Activated T-cell treated with anti-CD3 and anti-CD28 coated beads, Interleukin-2, amount 50 U/mL, for 24 hours (primary cell): Measurements from ENCODE around the gene TUG1.
A peak's percentile ranks its signal among the peaks of the same experiment; 100 is the strongest.

Source experiments
- DNase-seq: peaks from one replicate; pipeline ENCODE4 v3.0.0-alpha.2; 2020
- H3K27ac Mint-ChIP-seq: 2 replicates; pipeline ENCODE4 v1.8.0; 2020; ENCODE audit warnings: mild to moderate bottlenecking, mixed read lengths
- H3K27me3 Mint-ChIP-seq: 2 replicates; pipeline ENCODE4 v1.8.0; 2020; ENCODE audit warnings: mixed read lengths
- H3K36me3 Mint-ChIP-seq: 2 replicates; pipeline ENCODE4 v1.8.0; 2020; ENCODE audit warnings: low read depth, mixed read lengths
- H3K4me1 Mint-ChIP-seq: 2 replicates; pipeline ENCODE4 v1.8.0; 2020; ENCODE audit warnings: low read depth, mixed read lengths
- H3K4me3 Mint-ChIP-seq: 2 replicates; pipeline ENCODE4 v1.8.0; 2020; ENCODE audit warnings: mild to moderate bottlenecking, moderate library complexity, mixed read lengths
- H3K9me3 Mint-ChIP-seq: 2 replicates; pipeline ENCODE4 v1.8.0; 2020; ENCODE audit warnings: mixed read lengths

The TUG1 gene

GRCh38 chr22:30969532-30970355 is 679 bp downstream of the TUG1 start:
- H3K27me3 Mint-ChIP-seq: no peaks in the 10 kb centered on the region
- no peak for DNase-seq
- peaks cover 93% of the 10 kb centered on the region for H3K36me3 Mint-ChIP-seq
- H3K27ac Mint-ChIP-seq: peak overlapping the region; percentile 98
- peaks cover 68% of the 10 kb centered on the region for H3K4me1 Mint-ChIP-seq
- H3K4me3 Mint-ChIP-seq: peak overlapping the region; percentile 87
- peaks cover 55% of the 10 kb centered on the region for H3K9me3 Mint-ChIP-seq

GRCh38 chr22:30970356-30970746 is 1.3 kb downstream of the TUG1 start:
- H3K4me1 Mint-ChIP-seq: peaks cover 65% of the 10 kb centered on the region
- peak overlapping the region; percentile 98 for H3K27ac Mint-ChIP-seq
- peaks cover 57% of the 10 kb centered on the region for H3K9me3 Mint-ChIP-seq
- peak overlapping the region; percentile 87 for H3K4me3 Mint-ChIP-seq
- H3K36me3 Mint-ChIP-seq: peaks cover 93% of the 10 kb centered on the region
- no peak for DNase-seq
- no peaks in the 10 kb centered on the region for H3K27me3 Mint-ChIP-seq

- H3K36me3 Mint-ChIP-seq: peaks cover 57% of the 10 kb centered on the region
- H3K4me1 Mint-ChIP-seq: peaks cover 12% of the 10 kb centered on the region
- H3K9me3 Mint-ChIP-seq: peaks cover 77% of the 10 kb centered on the region
- DNase-seq: no peak
- H3K27me3 Mint-ChIP-seq: no peaks in the 10 kb centered on the region
- no peak overlapping the region for H3K27ac Mint-ChIP-seq
- no peak overlapping the region for H3K4me3 Mint-ChIP-seq
These were observed 9.4 kb downstream of the TUG1 start for GRCh38 chr22:30978304-30978962.

- Mint-ChIP-seq H3K4me3 (no peak overlapping the region), H3K9me3 (peaks cover 75% of the 10 kb centered on the region), H3K27ac (no peak overlapping the region), H3K36me3 (peaks cover 42% of the 10 kb centered on the region), H3K27me3 (no peaks in the 10 kb centered on the region), H3K4me1 (peaks cover 8% of the 10 kb centered on the region)
- no peak for DNase-seq
These were observed 10.9 kb downstream of the TUG1 start for GRCh38 chr22:30979932-30980331.

GRCh38 chr22:30982512-30982911 is 13.4 kb downstream of the TUG1 start:
- peaks cover 59% of the 10 kb centered on the region for H3K9me3 Mint-ChIP-seq
- no peaks in the 10 kb centered on the region for H3K27me3 Mint-ChIP-seq

GRCh38 chr22:30984317-30984716 is 15.3 kb downstream of the TUG1 start:
- Mint-ChIP-seq H3K9me3 (peaks cover 50% of the 10 kb centered on the region), H3K27ac (no peak overlapping the region), H3K36me3 (peaks cover 5% of the 10 kb centered on the region), H3K27me3 (no peaks in the 10 kb centered on the region), H3K4me3 (no peak overlapping the region), H3K4me1 (peaks cover 5% of the 10 kb centered on the region)
- no peak for DNase-seq

More at GRCh38 chr22:30982512-30982911, 13.4 kb downstream of the TUG1 start:
- Mint-ChIP-seq H3K4me3 (no peak overlapping the region), H3K36me3 (peaks cover 16% of the 10 kb centered on the region), H3K27ac (no peak overlapping the region), H3K4me1 (peaks cover 5% of the 10 kb centered on the region)
- DNase-seq: no peak

GRCh38 chr22:30985561-30986208 is 16.6 kb downstream of the TUG1 start:
- Mint-ChIP-seq H3K27ac (no peak overlapping the region), H3K9me3 (peaks cover 45% of the 10 kb centered on the region), H3K27me3 (no peaks in the 10 kb centered on the region), H3K4me1 (no peaks in the 10 kb centered on the region), H3K4me3 (no peak overlapping the region), H3K36me3 (no peaks in the 10 kb centered on the region)
- DNase-seq: no peak

- Mint-ChIP-seq H3K27me3 (no peaks in the 10 kb centered on the region), H3K27ac (no peak overlapping the region), H3K9me3 (peaks cover 28% of the 10 kb centered on the region), H3K4me1 (no peaks in the 10 kb centered on the region), H3K36me3 (no peaks in the 10 kb centered on the region), H3K4me3 (no peak overlapping the region)
- no peak for DNase-seq
These were observed 20.4 kb downstream of the TUG1 start for GRCh38 chr22:30989474-30989873.

- Mint-ChIP-seq H3K36me3 (no peaks in the 10 kb centered on the region), H3K27me3 (no peaks in the 10 kb centered on the region), H3K4me1 (no peaks in the 10 kb centered on the region), H3K9me3 (peaks cover 22% of the 10 kb centered on the region), H3K27ac (no peak overlapping the region), H3K4me3 (no peak overlapping the region)
- DNase-seq: no peak
These were observed 21.6 kb downstream of the TUG1 start for GRCh38 chr22:30990690-30991089.

GRCh38 chr22:30992565-30992964 is 23.5 kb downstream of the TUG1 start:
- H3K9me3 Mint-ChIP-seq: peaks cover 15% of the 10 kb centered on the region
- no peak overlapping the region for H3K27ac Mint-ChIP-seq
- H3K4me1 Mint-ChIP-seq: no peaks in the 10 kb centered on the region
- no peak overlapping the region for H3K4me3 Mint-ChIP-seq
- DNase-seq: no peak
- no peaks in the 10 kb centered on the region for H3K27me3 Mint-ChIP-seq
- H3K36me3 Mint-ChIP-seq: no peaks in the 10 kb centered on the region

GRCh38 chr22:30994960-30995359 is 25.9 kb downstream of the TUG1 start:
- Mint-ChIP-seq H3K27me3 (no peaks in the 10 kb centered on the region), H3K36me3 (no peaks in the 10 kb centered on the region), H3K4me1 (no peaks in the 10 kb centered on the region), H3K27ac (no peak overlapping the region), H3K4me3 (no peak overlapping the region), H3K9me3 (peaks cover 9% of the 10 kb centered on the region)
- no peak for DNase-seq

GRCh38 chr22:30996462-30996861 is 27.4 kb downstream of the TUG1 start:
- Mint-ChIP-seq H3K36me3 (no peaks in the 10 kb centered on the region), H3K27ac (no peak overlapping the region), H3K4me3 (no peak overlapping the region), H3K4me1 (no peaks in the 10 kb centered on the region), H3K9me3 (peaks cover 3% of the 10 kb centered on the region), H3K27me3 (peaks cover 2% of the 10 kb centered on the region)
- no peak for DNase-seq

GRCh38 chr22:30998329-30998728 is 29.3 kb downstream of the TUG1 start:
- H3K4me3 Mint-ChIP-seq: no peak overlapping the region
- H3K36me3 Mint-ChIP-seq: no peaks in the 10 kb centered on the region
- H3K4me1 Mint-ChIP-seq: no peaks in the 10 kb centered on the region
- peaks cover 7% of the 10 kb centered on the region for H3K27me3 Mint-ChIP-seq
- no peaks in the 10 kb centered on the region for H3K9me3 Mint-ChIP-seq
- DNase-seq: no peak
- no peak overlapping the region for H3K27ac Mint-ChIP-seq

GRCh38 chr22:31001124-31001770 is 32.2 kb downstream of the TUG1 start:
- H3K4me1 Mint-ChIP-seq: no peaks in the 10 kb centered on the region
- peaks cover 3% of the 10 kb centered on the region for H3K36me3 Mint-ChIP-seq
- H3K27ac Mint-ChIP-seq: no peak overlapping the region
- no peak for DNase-seq
- H3K9me3 Mint-ChIP-seq: peaks cover 9% of the 10 kb centered on the region
- H3K27me3 Mint-ChIP-seq: peaks cover 7% of the 10 kb centered on the region
- H3K4me3 Mint-ChIP-seq: no peak overlapping the region
